Panc1 (cell line): Measurements from ENCODE around the gene ZNF512B. TPM values are rescaled to one million over a fixed set of nuclear protein-coding genes. Genes with fewer than 3 reads are reported as not detected.

Experiments used
- ATAC-seq: fragments of 200-7000 bp; cut with Tn5 transposase; 2 replicates; pipeline ENCODE4 v1.9.1; 2020; ENCODE audit warnings: mild to moderate bottlenecking, moderate library complexity
- BruUV-seq: library from RNA; stranded (reverse); fragments of 400-500 nt; replicated peaks from 2 replicates; lab custom pipeline; 2021; lab: Mats Ljungman, UMichigan
- CTCF ChIA-PET: fragments of 300-600 bp; sonication (Branson Sonifier 250); formaldehyde crosslinking; loops from one replicate; lab custom pipeline; 2022; ENCODE audit warnings: antibody characterized with exemption; lab: Charles Lee
- POLR2A ChIA-PET: fragments of 300-600 bp; sonication (Branson Sonifier 250); formaldehyde crosslinking; loops from one replicate; lab custom pipeline; 2022; ENCODE audit warnings: antibody characterized with exemption; lab: Charles Lee
- DNase-seq: peaks from one replicate; pipeline ENCODE4 v3.0.0-alpha.2; 2010; ENCODE audit warnings: low read depth, low spot score
- H3K27ac ChIP-seq: 2 replicates; pipeline ENCODE4 v1.5.1; 2011; ENCODE audit warnings: mild to moderate bottlenecking, low read length, inconsistent platforms
- H3K27me3 ChIP-seq: fragments of 200-500 bp; sonication (Bioruptor generic); 2 replicates; pipeline ENCODE4 v1.6.0; 2014; ENCODE audit warnings: low read length, inconsistent platforms; ENCODE audit not compliant: control insufficient read depth, insufficient read depth
- H3K36me3 ChIP-seq: fragments of 200-500 bp; sonication (Bioruptor generic); 2 replicates; pipeline ENCODE4 v1.5.1; 2014; ENCODE audit warnings: inconsistent platforms, mild to moderate bottlenecking, low read length, moderate library complexity; ENCODE audit not compliant: control insufficient read depth, insufficient read depth
- H3K4me1 ChIP-seq: 2 replicates; pipeline ENCODE4 v1.5.1; 2011; ENCODE audit warnings: inconsistent platforms, mild to moderate bottlenecking, low read length, moderate library complexity; ENCODE audit not compliant: control insufficient read depth, insufficient read depth
- H3K4me3 ChIP-seq, 2 experiments: 2 replicates each; pipeline ENCODE4 v1.5.1; 2011 to 2012; ENCODE audit warnings: low read depth in 2 of 2, low read length in 2 of 2, mild to moderate bottlenecking in 2 of 2, inconsistent platforms in 1 of 2, moderate library complexity in 1 of 2
- H3K9me3 ChIP-seq: fragments of 200-500 bp; sonication (Bioruptor generic); 2 replicates; pipeline ENCODE4 v1.5.1; 2014; ENCODE audit warnings: low read depth, mild to moderate bottlenecking, inconsistent platforms, low read length, moderate library complexity; ENCODE audit not compliant: control insufficient read depth, insufficient read depth
- CTCF ChIP-seq: fragments of 450-650 bp; IDR thresholded peaks from 2 replicates; pipeline ENCODE4 v1.5.1; 2017; ENCODE audit warnings: mild to moderate bottlenecking
- POLR2AphosphoS5 ChIP-seq: IDR thresholded peaks from 2 replicates; pipeline ENCODE4 v1.6.1; 2012; ENCODE audit warnings: mild to moderate bottlenecking, low read depth, low read length, moderate library complexity
- REST ChIP-seq, 2 experiments: IDR thresholded peaks; 2 replicates each; pipeline ENCODE4 v1.6.1; 2011 to 2012; ENCODE audit warnings: low read depth in 2 of 2, control low read depth in 1 of 2, low read length in 1 of 2, mild to moderate bottlenecking in 1 of 2, moderate library complexity in 1 of 2; ENCODE audit not compliant: insufficient read depth in 1 of 2
- SIN3A ChIP-seq: IDR thresholded peaks from 2 replicates; pipeline ENCODE4 v1.6.1; 2012; ENCODE audit warnings: low read depth, mild to moderate bottlenecking, low read length, moderate library complexity, borderline replicate concordance; ENCODE audit not compliant: insufficient read depth
- TCF7L2 ChIP-seq: IDR thresholded peaks from 2 replicates; pipeline ENCODE4 v1.6.1; 2011; ENCODE audit warnings: mild to moderate bottlenecking, low read depth, low read length, inconsistent platforms
- in situ Hi-C: cut with HindIII; loops from 2 replicates; pipeline ENCODE4 v1.10.0; 2016; ENCODE audit warnings: low sequenced_read_pairs, low pct_unique_long_range_greater_than_20kb
- intact Hi-C: fragments of 100-400 bp; cut with micrococcal nuclease; formaldehyde crosslinking; loops from one replicate; pipeline ENCODE4 v1.10.0; 2022; ENCODE audit not compliant: unreplicated experiment
- total RNA-seq: library from RNA; stranded (reverse); gene quantifications from one replicate; pipeline ENCODE4 v1.2.1, GENCODE V29; 2021; ENCODE audit not compliant: unreplicated experiment

ZNF512B gene
- total RNA-seq, 1 experiment from 2014 or later = 17.9 TPM

- no peaks in the 10 kb centered on the region for H3K27me3 ChIP-seq
- ATAC-seq (no peak), DNase-seq (no peak)
- H3K36me3 ChIP-seq = peaks cover 8% of the 10 kb centered on the region
- intact Hi-C loops = no loop called here
- CTCF ChIA-PET = no interaction called here
- TF ChIP-seq TCF7L2 (no peak), POLR2AphosphoS5 (no peak), CTCF (no peak), SIN3A (no peak), REST (IDR thresholded peaks at IDR 0.05; ENCODE audit: insufficient read depth in 1 of 2, low read depth in 2 of 2, low read length in 1 of 2) (no peak)
- no peaks in the 10 kb centered on the region for H3K4me1 ChIP-seq
- H3K9me3 ChIP-seq = no peaks in the 10 kb centered on the region
- H3K4me3 ChIP-seq = no peak overlapping the region
- POLR2A ChIA-PET = no interaction called here
- no peak overlapping the region for H3K27ac ChIP-seq
- in situ Hi-C loops = no loop called here
- no TSS peak for BruUV-seq
Measured at GRCh38 chr20:63924241-63924640, 45.5 kb downstream of the ZNF512B start.

GRCh38 chr20:63923651-63924050, 46.1 kb downstream of the ZNF512B start:
- Histone ChIP-seq H3K9me3 (no peaks in the 10 kb centered on the region), H3K36me3 (peaks cover 6% of the 10 kb centered on the region), H3K27me3 (no peaks in the 10 kb centered on the region), H3K27ac (no peak overlapping the region), H3K4me3 (no peak overlapping the region), H3K4me1 (no peaks in the 10 kb centered on the region)
- in situ Hi-C loops (no loop called here), intact Hi-C loops (no loop called here)
- BruUV-seq = no TSS peak
- ATAC-seq = no peak
- DNase-seq = no peak
- TF ChIP-seq TCF7L2 (no peak), SIN3A (no peak)
- ChIA-PET POLR2A (no interaction called here), CTCF (no interaction called here)

GRCh38 chr20:63920226-63920625, 49.5 kb downstream of the ZNF512B start:
- TF ChIP-seq REST (IDR thresholded peaks at IDR 0.05; ENCODE audit: insufficient read depth in 1 of 2, low read depth in 2 of 2, low read length in 1 of 2) = no peak
- TF ChIP-seq TCF7L2 = no peak
- TF ChIP-seq POLR2AphosphoS5 = no peak
- no peak for TF ChIP-seq SIN3A
- TF ChIP-seq CTCF = no peak
- H3K27me3 ChIP-seq = no peaks in the 10 kb centered on the region
- no TSS peak for BruUV-seq
- no peak overlapping the region for H3K27ac ChIP-seq
- DNase-seq (no peak), ATAC-seq (no peak)
- no peaks in the 10 kb centered on the region for H3K9me3 ChIP-seq
- in situ Hi-C loops = no loop called here
- intact Hi-C loops = no loop called here
- H3K36me3 ChIP-seq = no peaks in the 10 kb centered on the region; the same call in 1 of the 2 replicates
- CTCF ChIA-PET = no interaction called here
- H3K4me3 ChIP-seq = no peak overlapping the region
- no peaks in the 10 kb centered on the region for H3K4me1 ChIP-seq
- POLR2A ChIA-PET = no interaction called here
